Prostate gland (tissue), 2 donors: Measurements from ENCODE around the gene PTGR2. TPM values are rescaled to one million over a fixed set of nuclear protein-coding genes. Genes with fewer than 3 reads are reported as not detected.

ENCODE experiments used
- DNase-seq: peaks from one replicate; pipeline ENCODE4 v3.0.0-alpha.2; 2019; ENCODE audit warnings: low spot score
- H3K27ac ChIP-seq, 2 donors: fragments of 200-600 bp; sonication (generic); 2 replicates each; pipeline ENCODE4 v1.5.1; 2017 to 2019
- H3K27me3 ChIP-seq: fragments of 200-600 bp; sonication (generic); replicated peaks from 2 replicates; pipeline ENCODE4 v1.5.1; 2019; ENCODE audit not compliant: insufficient read depth
- H3K36me3 ChIP-seq, 2 donors: fragments of 200-600 bp; sonication (generic); 1 replicate in 1 of 2; 2 replicates in 1 of 2; pipeline versions ENCODE4 v1.5.1 to v1.8.1; 2017 to 2019
- H3K4me1 ChIP-seq: fragments of 200-600 bp; sonication (generic); replicated peaks from 2 replicates; pipeline ENCODE4 v1.5.1; 2019
- H3K4me3 ChIP-seq, 2 donors: fragments of 200-600 bp; sonication (generic); 2 replicates each; pipeline ENCODE4 v1.5.1; 2017 to 2019
- H3K9me3 ChIP-seq: fragments of 200-600 bp; sonication (generic); 2 replicates; pipeline ENCODE4 v1.5.1; 2017
- POLR2A ChIP-seq: fragments of 450-650 bp; IDR thresholded peaks from one replicate; pipeline ENCODE4 v1.6.1; 2016; ENCODE audit warnings: antibody characterized with exemption, mild to moderate bottlenecking
- POLR2AphosphoS5 ChIP-seq: sonication (generic); formaldehyde crosslinking; IDR thresholded peaks from one replicate; pipeline ENCODE4 v1.6.1; 2017; ENCODE audit warnings: antibody characterized with exemption
- WGBS: methylation state at CpG from one replicate; pipeline ENCODE4 v1.1.5; 2018; 5-methylcytosine and 5-hydroxymethylcytosine counted together
- intact Hi-C: fragments of 100-400 bp; cut with DNase I; formaldehyde crosslinking; loops from one replicate; pipeline ENCODE4 v1.14.2; 2022
- total RNA-seq, 2 donors: library from RNA; depleted of rRNA; stranded (reverse); fragments of >200 nt; gene quantifications; one replicate each; pipeline ENCODE4 v1.1.0, GENCODE V29; 2016
- TF ChIP-seq, protein P1 (sequence below), 4 experiments: fragments of 200-600 bp in 2 of 4; fragments of 450-650 bp in 2 of 4; sonication (generic) in 2 of 4; IDR thresholded peaks; 1 replicate in 3 of 4; 2 replicates in 1 of 4; pipeline ENCODE4 v1.5.1; 2016 to 2019; ENCODE audit warnings: antibody characterized with exemption in 4 of 4, mild to moderate bottlenecking in 2 of 4, moderate library complexity in 2 of 4

Gene PTGR2
- total RNA-seq, 2 donors from 2014 or later = 10.7 to 13.6 TPM

DNA sequence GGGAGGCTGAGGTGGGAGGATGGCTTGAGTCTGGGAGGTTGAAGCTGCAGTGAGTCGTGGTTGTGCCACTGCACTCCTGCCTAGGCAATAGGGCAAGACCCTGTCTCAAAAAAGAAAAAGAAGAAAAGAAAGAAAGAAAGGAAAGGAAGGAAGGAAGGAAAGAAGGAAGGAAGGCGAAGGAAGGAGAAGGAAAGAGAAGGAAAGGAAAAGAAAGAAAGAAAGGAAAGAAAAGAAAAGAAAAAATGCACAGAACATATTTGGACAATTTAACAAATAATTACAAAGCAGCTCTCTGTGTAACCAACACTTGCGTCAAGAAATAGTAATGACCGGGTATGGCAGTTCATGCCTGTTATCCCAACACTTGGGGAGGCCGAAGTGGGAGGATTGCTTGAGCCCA is 35.8 kb upstream of the PTGR2 start:
- H3K4me1 ChIP-seq = no peaks in the 10 kb centered on the region
- no peak overlapping the region for H3K4me3 ChIP-seq
- H3K36me3 ChIP-seq = no peaks in the 10 kb centered on the region
- 83% methylated on average over 4 of the region's 5 CpGs for WGBS
- H3K27me3 ChIP-seq = no peaks in the 10 kb centered on the region
- no peak overlapping the region for H3K27ac ChIP-seq
- DNase-seq = no peak
- TF ChIP-seq, protein P1, sequence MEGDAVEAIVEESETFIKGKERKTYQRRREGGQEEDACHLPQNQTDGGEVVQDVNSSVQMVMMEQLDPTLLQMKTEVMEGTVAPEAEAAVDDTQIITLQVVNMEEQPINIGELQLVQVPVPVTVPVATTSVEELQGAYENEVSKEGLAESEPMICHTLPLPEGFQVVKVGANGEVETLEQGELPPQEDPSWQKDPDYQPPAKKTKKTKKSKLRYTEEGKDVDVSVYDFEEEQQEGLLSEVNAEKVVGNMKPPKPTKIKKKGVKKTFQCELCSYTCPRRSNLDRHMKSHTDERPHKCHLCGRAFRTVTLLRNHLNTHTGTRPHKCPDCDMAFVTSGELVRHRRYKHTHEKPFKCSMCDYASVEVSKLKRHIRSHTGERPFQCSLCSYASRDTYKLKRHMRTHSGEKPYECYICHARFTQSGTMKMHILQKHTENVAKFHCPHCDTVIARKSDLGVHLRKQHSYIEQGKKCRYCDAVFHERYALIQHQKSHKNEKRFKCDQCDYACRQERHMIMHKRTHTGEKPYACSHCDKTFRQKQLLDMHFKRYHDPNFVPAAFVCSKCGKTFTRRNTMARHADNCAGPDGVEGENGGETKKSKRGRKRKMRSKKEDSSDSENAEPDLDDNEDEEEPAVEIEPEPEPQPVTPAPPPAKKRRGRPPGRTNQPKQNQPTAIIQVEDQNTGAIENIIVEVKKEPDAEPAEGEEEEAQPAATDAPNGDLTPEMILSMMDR (IDR thresholded peaks at IDR 0.05) = no peak
- TF ChIP-seq POLR2A (no peak), POLR2AphosphoS5 (no peak)
- intact Hi-C loops = no loop called here
- H3K9me3 ChIP-seq = no peaks in the 10 kb centered on the region

DNA sequence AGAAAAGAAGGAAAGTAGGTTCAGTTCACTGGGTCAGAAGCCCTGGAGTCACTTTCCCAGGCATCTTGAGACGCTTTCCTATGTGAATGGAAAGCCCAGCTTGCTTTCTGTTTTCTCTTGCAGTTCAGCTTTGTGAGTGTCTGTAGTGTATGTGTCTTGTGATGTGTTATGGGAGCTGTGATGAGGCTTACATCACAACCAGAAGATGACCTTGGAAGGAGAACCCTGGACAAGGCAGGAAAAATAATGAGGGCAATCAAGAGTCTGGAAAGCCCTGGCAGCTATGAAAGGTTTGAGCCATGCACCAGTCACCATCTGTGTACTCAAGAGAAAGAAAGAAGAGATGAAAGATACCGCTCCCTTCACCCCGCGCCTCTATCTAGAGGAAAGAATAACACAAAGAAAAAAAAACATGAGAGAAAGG is 35.2 kb upstream of the PTGR2 start:
- TF ChIP-seq POLR2AphosphoS5 (no peak), POLR2A (no peak)
- TF ChIP-seq, protein P1 (IDR thresholded peaks at IDR 0.05) = no peak
- H3K27me3 ChIP-seq = no peaks in the 10 kb centered on the region
- intact Hi-C loops = no loop called here
- H3K4me3 ChIP-seq = no peak overlapping the region
- 41% methylated on average over 4 of the region's 4 CpGs for WGBS
- H3K36me3 ChIP-seq = no peaks in the 10 kb centered on the region
- no peaks in the 10 kb centered on the region for H3K9me3 ChIP-seq
- H3K27ac ChIP-seq = no peak overlapping the region
- no peaks in the 10 kb centered on the region for H3K4me1 ChIP-seq
- no peak for DNase-seq

DNA sequence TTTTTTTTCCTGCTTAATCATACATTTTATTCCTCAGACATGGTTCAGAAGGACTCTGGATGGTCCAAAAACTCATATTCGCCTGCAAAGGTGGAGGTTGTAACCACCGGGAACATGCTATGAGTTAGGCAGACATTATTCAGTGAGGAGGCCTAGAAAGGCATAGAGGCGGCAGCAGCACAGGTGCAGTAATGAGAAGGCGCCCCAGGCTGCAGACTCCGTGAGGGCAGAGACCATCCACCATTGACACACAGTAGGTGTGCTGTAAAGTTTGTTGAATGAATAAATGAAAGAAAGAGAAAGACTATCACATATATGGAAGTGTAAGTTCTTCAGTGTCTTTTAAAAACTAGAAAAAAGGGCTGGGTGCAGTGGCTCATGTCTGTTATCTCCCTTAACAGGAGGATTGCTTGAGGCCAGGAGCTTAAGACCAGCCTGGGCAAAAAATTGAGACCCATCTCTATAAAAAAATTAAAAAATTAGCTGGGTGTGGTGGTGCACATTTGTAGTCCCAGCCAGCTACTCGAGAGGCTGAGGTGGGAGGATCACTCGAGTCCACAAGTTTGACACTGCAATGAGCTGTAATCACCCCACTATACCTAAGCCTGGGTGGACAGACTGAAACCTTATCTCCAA is 34.5 kb upstream of the PTGR2 start:
- intact Hi-C loops = no loop called here
- no peak overlapping the region for H3K27ac ChIP-seq

GRCh38 chr14:73818821-73819220 is 32.8 kb upstream of the PTGR2 start:
- DNase-seq = no peak
- Histone ChIP-seq H3K27me3 (no peaks in the 10 kb centered on the region), H3K36me3 (no peaks in the 10 kb centered on the region), H3K4me1 (no peaks in the 10 kb centered on the region), H3K4me3 (no peak overlapping the region), H3K27ac (no peak overlapping the region), H3K9me3 (no peaks in the 10 kb centered on the region)
- 85% methylated on average over 9 of the region's 9 CpGs for WGBS
- intact Hi-C loops = no loop called here
- no peak for TF ChIP-seq POLR2AphosphoS5
- no peak for TF ChIP-seq POLR2A
- TF ChIP-seq, protein P1 (IDR thresholded peaks at IDR 0.05) = no peak

More for the DNA sequence above, 34.5 kb upstream of the PTGR2 start:
- Histone ChIP-seq H3K9me3 (no peaks in the 10 kb centered on the region), H3K27me3 (no peaks in the 10 kb centered on the region), H3K36me3 (no peaks in the 10 kb centered on the region), H3K4me1 (no peaks in the 10 kb centered on the region), H3K4me3 (no peak overlapping the region)
- WGBS = 90% methylated on average over 7 of the region's 7 CpGs
- DNase-seq = no peak
- TF ChIP-seq, protein P1 (IDR thresholded peaks at IDR 0.05) = no peak
- TF ChIP-seq POLR2AphosphoS5 (no peak), POLR2A (no peak)

DNA sequence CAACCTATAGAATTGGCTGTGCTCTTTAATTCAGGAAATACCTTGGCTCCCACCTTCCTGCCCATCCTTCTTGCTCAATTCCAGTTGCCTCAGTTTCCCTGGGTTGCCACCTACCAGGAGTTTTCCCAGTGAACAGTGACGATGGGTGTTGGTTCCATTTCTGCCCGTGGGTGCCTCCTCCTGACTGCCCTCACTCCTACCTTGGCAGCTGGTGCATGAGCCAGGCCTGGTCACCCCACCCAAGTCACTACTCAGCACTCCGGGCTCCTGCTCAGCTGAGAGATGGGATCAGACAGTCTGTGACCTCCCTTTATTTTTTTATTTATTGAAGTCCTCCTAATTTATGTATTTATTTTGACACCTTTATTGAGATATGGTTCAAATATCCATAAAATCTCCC is 31.0 kb upstream of the PTGR2 start:
- no peaks in the 10 kb centered on the region for H3K27me3 ChIP-seq
- no peaks in the 10 kb centered on the region for H3K4me1 ChIP-seq
- no peak overlapping the region for H3K27ac ChIP-seq
- TF ChIP-seq, protein P1 (IDR thresholded peaks at IDR 0.05) = no peak
- no peak for TF ChIP-seq POLR2A
- TF ChIP-seq POLR2AphosphoS5 = no peak
- WGBS = 92% methylated on average over 3 of the region's 3 CpGs
- DNase-seq = no peak
- no peaks in the 10 kb centered on the region for H3K9me3 ChIP-seq
- H3K36me3 ChIP-seq = no peaks in the 10 kb centered on the region
- H3K4me3 ChIP-seq = no peak overlapping the region
- intact Hi-C loops = no loop called here
